Left kidney (tissue), 2 donors: ENCODE data around the gene ATP6V1B1. TPM values are rescaled to one million over a fixed set of nuclear protein-coding genes. Genes with fewer than 3 reads are reported as not detected.

Source experiments
- DNase-seq: peaks from one replicate; pipeline ENCODE4 v3.0.0-alpha.2; 2013
- polyA plus RNA-seq: library from polyadenylated mRNA; unstranded; fragments of 120-200 nt; gene quantifications from one replicate; pipeline ENCODE4 v1.2.1, GENCODE V29; 2013; ENCODE audit not compliant: insufficient read length

The ATP6V1B1 gene
- polyA plus RNA-seq, 1 donor, result 58.5 TPM

GRCh38 chr2:70923378-70924015 is 12.2 kb upstream of the ATP6V1B1 start:
- DNase-seq, result no peak

- DNase-seq, result no peak
These were observed 9.7 kb upstream of the ATP6V1B1 start for GRCh38 chr2:70926042-70926441.

- DNase-seq, result no peak
These were observed 8.6 kb upstream of the ATP6V1B1 start for GRCh38 chr2:70927138-70927537.

- DNase-seq, result no peak
These were observed 8.1 kb upstream of the ATP6V1B1 start for GRCh38 chr2:70927641-70928040.

- no peak for DNase-seq
These were observed 7.3 kb upstream of the ATP6V1B1 start for GRCh38 chr2:70928366-70928765.

- DNase-seq, result no peak
These were observed 5.0 kb upstream of the ATP6V1B1 start for GRCh38 chr2:70930371-70931329.

- no peak for DNase-seq
These were observed 4.2 kb upstream of the ATP6V1B1 start for GRCh38 chr2:70931376-70932000.

- no peak for DNase-seq
These were observed 3.0 kb upstream of the ATP6V1B1 start for GRCh38 chr2:70932631-70933230.

GRCh38 chr2:70934981-70935380 is 719 bp upstream of the ATP6V1B1 start:
- no peak for DNase-seq

GRCh38 chr2:70936165-70936978 is 672 bp downstream of the ATP6V1B1 start:
- DNase-seq, result no peak

GRCh38 chr2:70936979-70937811 is 1.5 kb downstream of the ATP6V1B1 start:
- DNase-seq, result no peak

- no peak for DNase-seq
These were observed 2.3 kb downstream of the ATP6V1B1 start for GRCh38 chr2:70937866-70938585.

- DNase-seq, result no peak
These were observed 2.9 kb downstream of the ATP6V1B1 start for GRCh38 chr2:70938586-70938950.

- DNase-seq, result no peak
These were observed 3.5 kb downstream of the ATP6V1B1 start for GRCh38 chr2:70939001-70939838.

GRCh38 chr2:70939839-70940580 is 4.3 kb downstream of the ATP6V1B1 start:
- no peak for DNase-seq

GRCh38 chr2:70941186-70941585 is 5.5 kb downstream of the ATP6V1B1 start:
- no peak for DNase-seq

GRCh38 chr2:70941701-70942100 is 6.0 kb downstream of the ATP6V1B1 start:
- DNase-seq, result no peak
